GM10248 (cell line): ENCODE measurements around the gene BCOR.

Experiments
- CTCF ChIA-PET: fragments of 300-600 bp; sonication (Branson Sonifier 250); formaldehyde crosslinking; extraction: SDS; loops from one replicate; lab custom pipeline; 2021; ENCODE audit warnings: antibody characterized with exemption; lab: Yijun Ruan, JAX
- POLR2A ChIA-PET: fragments of 350-650 bp; sonication (Branson Sonifier 250); formaldehyde crosslinking; extraction: SDS; loops from one replicate; lab custom pipeline; 2020; ENCODE audit warnings: antibody characterized with exemption; lab: Yijun Ruan, JAX
- DNase-seq: peaks from one replicate; pipeline ENCODE4 v3.0.0; 2012; ENCODE audit errors: extremely low spot score
- CTCF ChIP-seq: IDR thresholded peaks from 2 replicates; pipeline ENCODE4 v1.5.1; 2012; ENCODE audit warnings: mild to moderate bottlenecking, low read depth; ENCODE audit errors: extremely low read depth, missing control alignments, control extremely low read depth

The BCOR gene

GRCh38 chrX:40099055-40099958 lies 1.5 kb upstream of the BCOR start:
- ChIA-PET POLR2A (no interaction called here), CTCF (interaction anchor here (1.2 to 1.6 kb wide), 2 partner anchors 12 to 69 kb away, joined by 3 to 4 read pairs; no protein-coding TSS in a partner anchor)
- no peak for DNase-seq
- TF ChIP-seq CTCF, result no peak

GRCh38 chrX:40098264-40099054 lies 701 bp upstream of the BCOR start:
- ChIA-PET CTCF (no interaction called here), POLR2A (interaction anchor here (0.6 kb wide), 1 partner anchor 71 kb away, joined by 3 read pairs; no protein-coding TSS in a partner anchor)
- DNase-seq, result no peak
- TF ChIP-seq CTCF, result no peak

DNA sequence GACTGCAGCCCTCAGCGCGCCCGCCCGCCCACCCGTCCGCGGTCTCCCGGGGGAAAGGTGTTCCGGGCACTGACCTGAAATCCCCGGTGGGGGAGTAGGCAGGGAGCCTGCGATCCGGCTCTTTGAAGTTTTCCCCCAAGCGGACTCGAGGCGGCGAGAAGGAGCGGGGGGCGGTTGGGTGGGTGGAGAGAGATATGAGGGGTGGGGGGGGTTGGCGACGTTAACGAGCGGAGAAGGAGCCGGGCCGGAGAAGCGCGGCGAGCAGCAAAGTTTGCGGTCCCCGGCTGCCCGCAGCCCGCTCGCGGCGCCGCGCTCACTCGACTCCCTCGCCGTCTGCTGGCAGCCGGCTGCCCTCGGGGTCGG lies 636 bp downstream of the BCOR start:
- POLR2A ChIA-PET, result interaction anchor here (0.5 kb wide), 1 partner anchor 1585 kb away, joined by 8 read pairs; no protein-coding TSS in a partner anchor
- TF ChIP-seq CTCF, result no peak
- CTCF ChIA-PET, result interaction anchor here (1.2 to 1.4 kb wide), 2 partner anchors 15 to 170 kb away, joined by 3 read pairs; no protein-coding TSS in a partner anchor
- DNase-seq, result no peak

- no peak for DNase-seq
- CTCF ChIA-PET, result interaction anchor here (1.2 to 1.4 kb wide), 2 partner anchors 15 to 171 kb away, joined by 3 read pairs; no protein-coding TSS in a partner anchor
- no peak for TF ChIP-seq CTCF
- POLR2A ChIA-PET, result interaction anchor here (0.5 to 0.7 kb wide), 2 partner anchors 191 to 1586 kb away, joined by 3 to 8 read pairs; no protein-coding TSS in a partner anchor
These were observed 1.2 kb downstream of the BCOR start for GRCh38 chrX:40096395-40097091.

- TF ChIP-seq CTCF, result no peak
- ChIA-PET POLR2A (interaction anchor here (0.7 kb wide), 1 partner anchor 192 kb away, joined by 3 read pairs; no protein-coding TSS in a partner anchor), CTCF (interaction anchor here (1.2 kb wide), 1 partner anchor 14 kb away, joined by 3 read pairs; no protein-coding TSS in a partner anchor)
- DNase-seq, result no peak
These were observed 2.0 kb downstream of the BCOR start for GRCh38 chrX:40095583-40096394.
